Mesenchymal stem cell (in vitro differentiated cells and primary cell): Measurements from ENCODE around the gene PTGR3.
A peak's percentile ranks its signal among the peaks of the same experiment; 100 is the strongest.
"Not testable (repeated sequence)": the region's sequence is repeated elsewhere in the genome, so short reads cannot be mapped to it uniquely, and the experiment has no call there.

Experiments used
- DNase-seq: peaks from one replicate; pipeline ENCODE4 v3.0.0-alpha.2; 2013
- H2AFZ ChIP-seq: one replicate; pipeline ENCODE4 v1.6.1; 2013; ENCODE audit warnings: low read depth, mild to moderate bottlenecking, control low read depth, inconsistent platforms, low read length, moderate library complexity
- H2AK5ac ChIP-seq: 2 replicates; pipeline ENCODE4 v1.6.1; 2013; ENCODE audit warnings: low read length, moderate library complexity, mild to moderate bottlenecking, inconsistent platforms; ENCODE audit not compliant: severe bottlenecking
- H2BK120ac ChIP-seq: one replicate; pipeline ENCODE4 v1.6.1; 2013; ENCODE audit warnings: low read depth, mild to moderate bottlenecking, inconsistent platforms, low read length, moderate library complexity
- H2BK12ac ChIP-seq, 2 experiments: one replicate each; pipeline ENCODE4 v1.6.1; 2013; ENCODE audit warnings: inconsistent platforms in 2 of 2, low read length in 2 of 2, mild to moderate bottlenecking in 2 of 2, moderate library complexity in 2 of 2, control low read depth in 1 of 2
- H2BK15ac ChIP-seq: one replicate; pipeline ENCODE4 v1.6.1; 2013; ENCODE audit warnings: mild to moderate bottlenecking, low read depth, inconsistent platforms; ENCODE audit not compliant: poor library complexity, severe bottlenecking
- H2BK5ac ChIP-seq: 2 replicates; pipeline ENCODE4 v1.6.1; 2013; ENCODE audit warnings: low read depth, mild to moderate bottlenecking, low read length, control low read depth, inconsistent platforms; ENCODE audit not compliant: poor library complexity, severe bottlenecking
- H3K14ac ChIP-seq, 2 experiments: one replicate each; pipeline ENCODE4 v1.6.1; 2013; ENCODE audit warnings: inconsistent platforms in 2 of 2, low read length in 2 of 2, control low read depth in 1 of 2, mild to moderate bottlenecking in 1 of 2, moderate library complexity in 1 of 2
- H3K18ac ChIP-seq, 2 experiments: one replicate each; pipeline ENCODE4 v1.6.1; 2013; ENCODE audit warnings: inconsistent platforms in 2 of 2, low read length in 2 of 2, control low read depth in 1 of 2, low read depth in 1 of 2, mild to moderate bottlenecking in 1 of 2
- H3K23ac ChIP-seq, 2 experiments: one replicate each; pipeline ENCODE4 v1.6.1; 2013; ENCODE audit warnings: inconsistent platforms in 2 of 2, low read length in 2 of 2, mild to moderate bottlenecking in 2 of 2, moderate library complexity in 2 of 2, control low read depth in 1 of 2
- H3K27ac ChIP-seq: 2 replicates; pipeline ENCODE4 v1.5.1; 2013; ENCODE audit warnings: mild to moderate bottlenecking, moderate library complexity, low read length, control low read depth, inconsistent platforms; ENCODE audit not compliant: poor library complexity, severe bottlenecking
- H3K27me3 ChIP-seq, 2 experiments: 2 replicates each; pipeline versions ENCODE4 v1.6.1 to v1.7.0; 2013; ENCODE audit warnings: low read length in 2 of 2, mild to moderate bottlenecking in 2 of 2, moderate library complexity in 2 of 2, control low read depth in 1 of 2, inconsistent platforms in 1 of 2; ENCODE audit not compliant: control insufficient read depth in 1 of 2, insufficient read depth in 1 of 2
- H3K36me3 ChIP-seq, 2 experiments: 2 replicates each; pipeline versions ENCODE4 v1.6.1 to v1.7.0; 2013; ENCODE audit warnings: low read length in 2 of 2, control low read depth in 1 of 2, inconsistent platforms in 1 of 2, low read depth in 1 of 2, mild to moderate bottlenecking in 1 of 2; ENCODE audit not compliant: insufficient read depth in 2 of 2, control insufficient read depth in 1 of 2
- H3K4ac ChIP-seq, 2 experiments: one replicate each; pipeline ENCODE4 v1.6.1; 2013; ENCODE audit warnings: inconsistent platforms in 2 of 2, low read length in 2 of 2, mild to moderate bottlenecking in 2 of 2, moderate library complexity in 2 of 2, control low read depth in 1 of 2, low read depth in 1 of 2
- H3K4me1 ChIP-seq: 2 replicates; pipeline ENCODE4 v1.6.1; 2013; ENCODE audit warnings: low read depth, low read length, control low read depth; ENCODE audit not compliant: control insufficient read depth, insufficient read depth
- H3K4me2 ChIP-seq: 2 replicates; pipeline ENCODE4 v1.6.1; 2013; ENCODE audit warnings: low read length, mild to moderate bottlenecking, inconsistent platforms; ENCODE audit not compliant: poor library complexity, severe bottlenecking
- H3K4me3 ChIP-seq, 2 experiments: 2 replicates each; pipeline versions ENCODE4 v1.5.1 to v1.7.0; 2013; ENCODE audit warnings: low read length in 2 of 2, mild to moderate bottlenecking in 2 of 2, control low read depth in 1 of 2, low read depth in 1 of 2; ENCODE audit not compliant: insufficient read depth in 1 of 2
- H3K79me1 ChIP-seq: replicated peaks from 2 replicates; pipeline ENCODE4 v1.6.1; 2013; ENCODE audit warnings: mild to moderate bottlenecking, control low read depth, low read length, inconsistent platforms; ENCODE audit not compliant: poor library complexity, severe bottlenecking
- H3K9ac ChIP-seq: 2 replicates; pipeline ENCODE4 v1.7.0; 2013; ENCODE audit warnings: mild to moderate bottlenecking, low read length, moderate library complexity
- H3K9me3 ChIP-seq: 2 replicates; pipeline ENCODE4 v1.7.0; 2013; ENCODE audit warnings: mild to moderate bottlenecking, low read length; ENCODE audit not compliant: control insufficient read depth
- H4K8ac ChIP-seq: one replicate; pipeline ENCODE4 v1.6.1; 2013; ENCODE audit warnings: inconsistent platforms, mild to moderate bottlenecking, low read length, moderate library complexity
- H4K91ac ChIP-seq: one replicate; pipeline ENCODE4 v1.6.1; 2013; ENCODE audit warnings: mild to moderate bottlenecking, low read length, inconsistent platforms
- WGBS: methylation state at CpG from one replicate; pipeline ENCODE4 v1.1.7; 2013; ENCODE audit warnings: mixed read lengths; 5-methylcytosine and 5-hydroxymethylcytosine counted together

The PTGR3 gene

GRCh38 chr18:75198036-75198435, 10.9 kb downstream of the PTGR3 start:
- H2AFZ ChIP-seq = no peak overlapping the region
- H3K4ac ChIP-seq = no peak overlapping the region
- DNase-seq = no peak
- no peak overlapping the region for H3K27ac ChIP-seq
- no peaks in the 10 kb centered on the region for H3K27me3 ChIP-seq
- no peak overlapping the region for H2AK5ac ChIP-seq
- no peak overlapping the region for H4K91ac ChIP-seq
- no peak overlapping the region for H2BK120ac ChIP-seq
- no peaks in the 10 kb centered on the region for H3K4me1 ChIP-seq
- H4K8ac ChIP-seq = no peak overlapping the region
- H2BK12ac ChIP-seq = no peak overlapping the region
- no peak overlapping the region for H3K4me3 ChIP-seq
- H3K18ac ChIP-seq = no peak overlapping the region
- no peak overlapping the region for H3K23ac ChIP-seq
- no peak overlapping the region for H3K14ac ChIP-seq
- peaks cover 3% of the 10 kb centered on the region for H3K79me1 ChIP-seq
- no peak overlapping the region for H2BK5ac ChIP-seq
- H3K4me2 ChIP-seq = no peak overlapping the region
- no peaks in the 10 kb centered on the region for H3K9me3 ChIP-seq
- H3K9ac ChIP-seq = peak overlapping the region; percentile 31
- no peak overlapping the region for H2BK15ac ChIP-seq
- 62% methylated on average over 2 of the region's 3 CpGs for WGBS
- peaks cover 8 to 13% of the 10 kb centered on the region in 2 experiments for H3K36me3 ChIP-seq

- no peak overlapping the region for H3K4me2 ChIP-seq
- no peak overlapping the region for H2AFZ ChIP-seq
- H3K36me3 ChIP-seq = no peaks in the 10 kb centered on the region
- no peak overlapping the region for H3K4ac ChIP-seq
- no peak overlapping the region for H2AK5ac ChIP-seq
- no peak overlapping the region for H2BK120ac ChIP-seq
- H3K27ac ChIP-seq = no peak overlapping the region
- no peak overlapping the region for H2BK15ac ChIP-seq
- WGBS = 81% methylated on average over 3 of the region's 7 CpGs
- H2BK5ac ChIP-seq = no peak overlapping the region
- no peak overlapping the region for H3K18ac ChIP-seq
- no peak overlapping the region for H4K91ac ChIP-seq
- H3K27me3 ChIP-seq = peaks cover 0 to 12% of the 10 kb centered on the region in 2 experiments
- no peak for DNase-seq
- no peaks in the 10 kb centered on the region for H3K79me1 ChIP-seq
- no peaks in the 10 kb centered on the region for H3K9me3 ChIP-seq
- no peak overlapping the region for H2BK12ac ChIP-seq
- H3K9ac ChIP-seq = no peak overlapping the region
- no peak overlapping the region for H3K4me3 ChIP-seq
- no peak overlapping the region for H3K14ac ChIP-seq
- H3K23ac ChIP-seq = no peak overlapping the region
- H4K8ac ChIP-seq = no peak overlapping the region
- H3K4me1 ChIP-seq = no peaks in the 10 kb centered on the region
Measured at GRCh38 chr18:75192899-75193298, 16.0 kb downstream of the PTGR3 start.

- no peak overlapping the region for H3K14ac ChIP-seq
- no peak overlapping the region for H4K91ac ChIP-seq
- no peaks in the 10 kb centered on the region for H3K79me1 ChIP-seq
- H3K23ac ChIP-seq = no peak overlapping the region
- H3K36me3 ChIP-seq = no peaks in the 10 kb centered on the region
- H3K27ac ChIP-seq = no peak overlapping the region
- H2BK120ac ChIP-seq = no peak overlapping the region
- no peaks in the 10 kb centered on the region for H3K9me3 ChIP-seq
- H2BK5ac ChIP-seq = no peak overlapping the region
- H3K4me3 ChIP-seq = no peak overlapping the region
- no peak overlapping the region for H3K9ac ChIP-seq
- WGBS = 95% methylated on average over 5 of the region's 6 CpGs
- H3K4me1 ChIP-seq = no peaks in the 10 kb centered on the region
- no peak overlapping the region for H2AK5ac ChIP-seq
- no peak overlapping the region for H4K8ac ChIP-seq
- H2BK15ac ChIP-seq = no peak overlapping the region
- no peak overlapping the region for H3K4me2 ChIP-seq
- no peak overlapping the region for H3K4ac ChIP-seq
- H2AFZ ChIP-seq = no peak overlapping the region
- H3K27me3 ChIP-seq = peaks cover 0 to 12% of the 10 kb centered on the region in 2 experiments
- H3K18ac ChIP-seq = no peak overlapping the region
- no peak overlapping the region for H2BK12ac ChIP-seq
- DNase-seq = no peak
Measured at GRCh38 chr18:75189696-75190095, 19.2 kb downstream of the PTGR3 start.

GRCh38 chr18:75187702-75188101, 21.2 kb downstream of the PTGR3 start:
- H3K27ac ChIP-seq, H2BK15ac ChIP-seq, H3K9me3 ChIP-seq, DNase-seq, H3K9ac ChIP-seq, H2BK12ac ChIP-seq, H3K4me2 ChIP-seq, H4K91ac ChIP-seq, H3K4ac ChIP-seq, H2AFZ ChIP-seq, H3K27me3 ChIP-seq, H4K8ac ChIP-seq, H3K4me1 ChIP-seq, H3K4me3 ChIP-seq, H2BK120ac ChIP-seq, H3K14ac ChIP-seq, H2AK5ac ChIP-seq, H3K23ac ChIP-seq, H3K18ac ChIP-seq, H3K36me3 ChIP-seq, H2BK5ac ChIP-seq, H3K79me1 ChIP-seq: not testable (repeated sequence)
- WGBS = 85% methylated on average over 4 of the region's 4 CpGs
